ENCODE data around the gene PTGIS.
A peak's percentile ranks its signal among the peaks of the same experiment; 100 is the strongest.
"Not testable (repeated sequence)": the region's sequence is repeated elsewhere in the genome, so short reads cannot be mapped to it uniquely, and the experiment has no call there.

The PTGIS gene

GRCh38 chr20:49567421-49568277 is at the start of gene PTGIS:
PTGIS (minus strand) TSS chr20:49568137; CDS start chr20:49568116, 21 bp downstream.
- no peak for DNase-seq

DNA sequence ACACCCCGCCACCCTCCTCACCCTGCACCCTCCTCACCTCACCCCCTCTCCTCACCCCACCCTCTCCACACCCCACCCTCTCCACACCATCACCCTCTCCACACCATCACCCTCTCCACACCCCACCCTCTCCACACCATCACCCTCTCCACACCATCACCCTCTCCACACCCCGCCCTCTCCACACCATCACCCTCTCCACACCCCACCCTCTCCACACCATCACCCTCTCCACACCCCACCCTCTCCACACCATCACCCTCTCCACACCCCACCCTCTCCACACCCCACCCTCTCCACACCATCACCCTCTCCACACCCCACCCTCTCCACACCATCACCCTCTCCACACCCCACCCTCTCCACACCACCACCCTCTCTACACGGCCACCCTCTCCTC is 49.5 kb upstream of the PTGIS start:
- not testable (repeated sequence) for DNase-seq

GRCh38 chr20:49616154-49617007 is 48.4 kb upstream of the PTGIS start:
- DNase-seq = no peak

GRCh38 chr20:49615401-49616153 is 47.6 kb upstream of the PTGIS start:
- no peak for DNase-seq

- DNase-seq = not testable (repeated sequence)
Observed at GRCh38 chr20:49615051-49615400, 47.1 kb upstream of the PTGIS start.

- no peak for DNase-seq
Observed at GRCh38 chr20:49614338-49615050, 46.6 kb upstream of the PTGIS start.

DNA sequence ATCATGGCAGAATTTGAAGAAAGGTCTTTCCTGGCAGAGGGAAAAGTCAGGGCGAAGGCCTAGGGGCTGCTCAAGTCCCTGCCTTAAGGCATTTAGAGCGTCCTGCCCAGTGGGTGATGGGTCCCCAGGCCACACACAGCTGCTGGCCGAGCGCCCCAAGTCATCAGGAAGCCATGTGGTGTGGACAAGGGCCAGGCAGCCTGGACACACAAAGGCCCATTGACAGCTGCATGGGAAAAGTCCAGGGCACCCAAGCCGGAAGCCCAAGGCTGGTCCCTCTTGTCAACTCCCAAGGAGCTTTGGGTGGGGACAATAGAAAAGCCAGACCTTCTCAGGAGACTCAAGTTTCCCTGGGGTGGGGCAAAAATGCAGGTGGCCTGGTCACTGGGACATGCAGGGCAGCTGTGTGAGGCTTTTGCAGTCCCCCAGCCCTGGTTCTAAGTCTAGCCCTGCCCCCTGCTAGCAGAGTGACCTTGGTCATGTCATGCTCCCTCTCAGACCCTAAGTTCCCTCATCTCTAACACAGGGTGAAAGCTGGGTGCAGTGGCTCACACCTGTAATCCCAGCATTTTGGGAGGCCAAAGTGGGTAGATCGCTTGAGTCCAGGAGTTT is 44.3 kb upstream of the PTGIS start:
- DNase-seq = no peak

GRCh38 chr20:49611539-49612126 is 43.7 kb upstream of the PTGIS start:
- not testable (repeated sequence) for DNase-seq

DNA sequence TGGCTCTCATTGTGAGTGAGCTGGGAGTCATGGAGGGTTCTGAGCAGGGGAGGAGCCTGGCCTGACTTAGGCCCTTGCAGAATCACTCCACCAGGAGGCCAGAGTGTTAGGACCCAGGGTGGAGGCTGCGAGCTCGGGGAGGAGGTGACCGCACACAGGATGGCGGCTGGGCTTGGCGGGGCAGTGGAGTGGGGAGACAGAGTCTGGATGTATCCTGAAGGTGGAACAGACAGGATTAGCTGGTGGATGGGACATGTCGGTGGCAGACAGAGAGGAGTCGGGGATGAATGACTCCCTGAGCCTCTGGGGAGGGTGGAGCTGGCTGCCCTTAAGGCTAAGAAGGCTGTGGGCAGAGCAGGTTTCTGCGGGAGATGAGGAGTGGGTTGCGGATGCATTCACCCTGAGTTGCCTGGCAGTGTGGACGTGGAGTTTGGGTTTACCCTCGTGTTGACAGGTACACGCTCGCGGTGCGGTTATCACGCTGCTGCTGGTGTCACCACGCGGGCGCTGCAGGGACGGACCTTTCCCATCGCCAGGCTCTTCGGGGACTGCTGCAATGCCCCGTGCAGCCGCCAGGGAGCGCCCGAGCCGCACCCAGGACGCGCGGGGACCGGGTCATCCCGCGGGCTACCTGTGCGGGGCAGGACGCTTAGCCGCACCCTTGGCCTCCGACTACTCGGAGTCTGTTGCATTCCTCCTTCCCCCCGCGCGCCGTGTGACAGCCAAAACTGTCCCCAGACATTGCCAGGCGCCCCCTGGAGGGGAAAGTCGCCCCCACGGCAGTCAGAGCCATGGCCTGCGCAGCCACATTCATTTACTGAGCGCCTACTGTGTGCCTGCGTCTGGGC is 43.0 kb upstream of the PTGIS start:
- peak; percentile 87 for DNase-seq

- peak; percentile 85 for DNase-seq
Observed at GRCh38 chr20:49608752-49609670, 41.1 kb upstream of the PTGIS start.

DNA sequence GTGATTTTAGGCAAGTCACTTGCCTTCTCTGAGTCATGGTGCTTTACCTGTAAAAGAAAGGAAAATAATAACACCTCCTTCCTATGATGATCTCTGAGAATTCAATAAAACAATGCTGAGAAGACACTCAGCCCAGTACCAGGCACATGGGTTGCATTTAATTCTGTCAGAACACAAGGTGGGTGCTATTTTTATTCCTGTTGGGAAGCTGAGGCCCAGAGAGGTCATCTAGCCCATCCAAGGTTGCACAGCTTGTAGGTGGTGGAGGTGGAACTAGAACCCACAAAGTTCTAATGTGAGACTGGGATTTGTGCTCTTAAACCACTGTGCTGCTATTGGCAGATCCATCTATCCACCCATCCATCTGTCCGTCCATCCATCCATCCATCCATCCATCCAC is 39.6 kb upstream of the PTGIS start:
- DNase-seq = no peak

DNA sequence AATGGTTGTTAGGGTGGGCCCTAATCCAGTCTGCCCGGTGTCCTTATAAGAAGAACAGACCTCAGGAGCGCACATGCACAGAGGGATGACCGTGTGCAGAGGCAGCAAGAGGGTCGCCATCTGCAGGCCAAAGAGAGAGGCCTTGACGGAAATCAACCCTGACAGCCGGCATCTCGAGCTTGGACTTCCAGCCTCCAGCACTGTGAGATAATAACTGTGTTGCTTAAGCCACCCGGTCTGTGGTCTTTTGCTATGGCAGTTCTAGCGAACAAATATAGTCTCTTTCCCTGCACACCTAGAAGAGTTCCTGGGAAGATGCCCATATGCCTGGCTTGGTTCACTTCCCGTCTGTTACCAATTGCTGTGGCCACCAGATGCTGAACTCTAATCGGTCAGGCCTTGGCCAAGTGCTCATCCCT is 35.3 kb upstream of the PTGIS start:
- no peak for DNase-seq

- no peak for DNase-seq
Observed at GRCh38 chr20:49602345-49603208, 34.6 kb upstream of the PTGIS start.

- DNase-seq = no peak
Observed at GRCh38 chr20:49601153-49601924, 33.4 kb upstream of the PTGIS start.

DNA sequence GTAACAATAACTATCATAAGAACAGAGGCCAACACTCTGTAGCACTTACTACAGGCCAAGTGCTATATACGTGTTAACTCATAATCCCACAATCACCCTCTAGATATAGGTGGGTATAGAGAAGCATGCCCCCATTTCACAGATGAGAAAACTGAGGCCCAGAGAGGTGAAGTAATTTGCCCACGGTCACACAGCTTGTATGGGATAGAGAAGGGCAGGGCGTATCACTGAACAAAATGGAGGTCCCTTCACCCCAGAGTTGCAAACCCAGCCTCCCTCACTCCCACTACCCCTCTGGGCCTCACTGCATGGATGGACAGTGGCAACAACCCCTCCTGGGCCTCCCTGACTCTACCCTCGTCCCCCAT is 31.8 kb upstream of the PTGIS start:
- no peak for DNase-seq

GRCh38 chr20:49597825-49598395 is 30.0 kb upstream of the PTGIS start:
- DNase-seq = no peak

DNA sequence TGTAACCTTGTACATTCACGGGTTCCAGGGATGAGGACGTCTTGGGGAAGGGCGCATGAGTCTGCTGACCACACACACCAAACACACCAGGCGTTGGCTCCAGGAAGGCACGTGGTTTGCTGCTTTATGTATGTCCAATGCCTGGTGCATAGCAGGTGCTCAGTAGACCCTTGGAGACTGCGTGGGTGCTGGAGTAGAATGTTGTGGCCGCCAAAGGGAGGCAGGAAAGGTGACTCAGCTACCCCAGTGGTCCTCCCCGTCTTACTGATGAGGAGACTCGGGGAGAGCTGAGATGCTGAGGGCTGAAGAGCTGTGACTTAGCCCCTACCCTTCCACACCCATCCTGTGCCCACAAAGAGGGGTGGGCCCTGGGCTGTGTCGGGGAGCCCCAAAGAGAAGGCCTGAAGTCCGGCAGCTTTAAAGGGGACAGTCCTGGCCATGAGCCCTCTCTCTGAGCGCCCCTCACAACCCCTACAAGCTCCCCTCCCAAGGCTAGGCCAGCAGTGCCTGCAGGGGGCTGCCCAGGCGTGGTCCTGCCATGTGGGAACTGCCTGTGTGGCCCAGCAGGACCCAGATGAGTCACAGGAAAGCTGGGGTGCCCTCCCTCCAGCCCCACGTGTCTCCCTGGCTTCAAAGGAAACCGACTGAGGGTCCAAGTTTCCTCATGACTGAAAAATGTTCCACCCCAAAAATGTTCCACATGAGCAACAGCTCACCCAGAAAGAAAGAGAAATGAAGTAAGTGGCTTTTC is 28.0 kb upstream of the PTGIS start:
- peak; percentile 92 for DNase-seq

Data from activated CD4-positive, alpha-beta T cell treated with anti-CD3 and anti-CD28 coated beads for 48 hours (primary cell).